HL-60 (cell line): ENCODE data around the gene RTL10.

ENCODE experiments used
- DNase-seq, 2 experiments: peaks; one replicate each; pipeline ENCODE4 v3.0.0-alpha.2; 2010 to 2020; ENCODE audit warnings: low read depth in 1 of 2, low spot score in 1 of 2
- H3K27ac ChIP-seq: fragments of 250-450 bp; sonication (Bioruptor Pico); replicated peaks from 2 replicates; pipeline ENCODE4 v1.5.1; 2020; ENCODE audit warnings: mild to moderate bottlenecking, moderate library complexity
- H3K27me3 ChIP-seq: fragments of 250-450 bp; sonication (Bioruptor Pico); 2 replicates; pipeline ENCODE4 v1.5.1; 2021; ENCODE audit warnings: mild to moderate bottlenecking, moderate library complexity; ENCODE audit not compliant: insufficient read depth, poor library complexity, severe bottlenecking
- H3K4me3 ChIP-seq: replicated peaks from 2 replicates; pipeline ENCODE4 v1.5.1; 2011; ENCODE audit warnings: mild to moderate bottlenecking, control low read depth, low read length; ENCODE audit not compliant: insufficient read depth
- CTCF ChIP-seq: IDR thresholded peaks from one replicate; pipeline ENCODE4 v1.5.1; 2011; ENCODE audit warnings: low read length, control low read depth, inconsistent platforms; ENCODE audit not compliant: insufficient read depth
- GABPA ChIP-seq: IDR thresholded peaks from 2 replicates; pipeline ENCODE4 v1.6.1; 2012; ENCODE audit warnings: low read depth
- POLR2AphosphoS5 ChIP-seq: IDR thresholded peaks from 2 replicates; pipeline ENCODE4 v1.6.1; 2012; ENCODE audit warnings: low read depth
- REST ChIP-seq: IDR thresholded peaks from 2 replicates; pipeline ENCODE4 v1.6.1; 2012; ENCODE audit warnings: low read depth; ENCODE audit not compliant: insufficient replicate concordance
- SPI1 ChIP-seq: IDR thresholded peaks from 2 replicates; pipeline ENCODE4 v1.6.1; 2012; ENCODE audit warnings: low read depth, mild to moderate bottlenecking, borderline replicate concordance

RTL10 gene

GRCh38 chr22:19823902-19824211, 30.8 kb downstream of the RTL10 start:
- peak in 1 of 2 experiments; percentile 42 for DNase-seq
- Histone ChIP-seq H3K27ac (peak overlapping the region; percentile 30), H3K4me3 (no peak overlapping the region), H3K27me3 (no peaks in the 10 kb centered on the region)
- TF ChIP-seq REST (no peak), GABPA (no peak), POLR2AphosphoS5 (no peak), CTCF (no peak), SPI1 (no peak)

GRCh38 chr22:19823191-19823901, 31.3 kb downstream of the RTL10 start:
- no peak for TF ChIP-seq POLR2AphosphoS5
- TF ChIP-seq SPI1 = no peak
- TF ChIP-seq GABPA = no peak
- no peak for DNase-seq
- Histone ChIP-seq H3K27me3 (no peaks in the 10 kb centered on the region), H3K27ac (no peak overlapping the region), H3K4me3 (no peak overlapping the region)

GRCh38 chr22:19822301-19823117, 32.2 kb downstream of the RTL10 start:
- H3K4me3 ChIP-seq = no peak overlapping the region
- no peak for DNase-seq
- TF ChIP-seq GABPA (no peak), CTCF (no peak), SPI1 (no peak), POLR2AphosphoS5 (no peak), REST (peak; percentile 63)
- H3K27ac ChIP-seq = no peak overlapping the region
- H3K27me3 ChIP-seq = no peaks in the 10 kb centered on the region

GRCh38 chr22:19821523-19822300, 33.0 kb downstream of the RTL10 start:
- Histone ChIP-seq H3K4me3 (no peak overlapping the region), H3K27me3 (no peaks in the 10 kb centered on the region), H3K27ac (no peak overlapping the region)
- no peak for DNase-seq
- TF ChIP-seq CTCF = no peak
- TF ChIP-seq SPI1 = no peak
- TF ChIP-seq GABPA = no peak
- no peak for TF ChIP-seq POLR2AphosphoS5
- no peak for TF ChIP-seq REST
